Endothelial cell of umbilical vein (primary cell): ENCODE results near the gene WDFY3. TPM values are rescaled to one million over a fixed set of nuclear protein-coding genes. Genes with fewer than 3 reads are reported as not detected.

Experiments used
- BruUV-seq: library from RNA; stranded (reverse); fragments of 400-500 nt; replicated peaks from 2 replicates; lab custom pipeline; 2021; lab: Mats Ljungman, UMichigan
- CTCF ChIA-PET: fragments of 300-600, 350-600 bp; sonication (Branson Sonifier 250); formaldehyde crosslinking; loops from one replicate; lab custom pipeline; 2021; ENCODE audit warnings: antibody characterized with exemption, inconsistent platforms; lab: Charles Lee
- POLR2A ChIA-PET: fragments of 300-600, 350-600 bp; sonication (Branson Sonifier 250); formaldehyde crosslinking; loops from one replicate; lab custom pipeline; 2021; ENCODE audit warnings: antibody characterized with exemption, inconsistent platforms; lab: Charles Lee
- DNase-seq: peaks from one replicate; pipeline ENCODE4 v3.0.0-alpha.2; 2011; ENCODE audit warnings: low read depth, low spot score
- FAIRE-seq: peaks from 2 replicates; lab custom pipeline; 2011; peaks lifted over from hg19 to GRCh38; lab: Jason Lieb, UNC
- H2AFZ ChIP-seq: 2 replicates; pipeline ENCODE4 v1.6.0; 2012; ENCODE audit warnings: low read depth, low read length, control low read depth, inconsistent platforms
- H3K27ac ChIP-seq: 2 replicates; pipeline ENCODE4 v1.5.1; 2011; ENCODE audit warnings: low read depth, mild to moderate bottlenecking, control low read depth, low read length, moderate library complexity; ENCODE audit not compliant: insufficient read depth
- H3K27me3 ChIP-seq, 2 experiments: 2 replicates each; pipeline versions ENCODE4 v1.6.0 to v1.6.1; 2011; ENCODE audit warnings: low read length in 2 of 2, mixed read lengths in 1 of 2; ENCODE audit not compliant: control insufficient read depth in 2 of 2, insufficient read depth in 2 of 2
- H3K36me3 ChIP-seq, 2 experiments: 2 replicates in 1 of 2; 3 replicates in 1 of 2; pipeline ENCODE4 v1.5.1; 2011; ENCODE audit warnings: low read length in 2 of 2, mild to moderate bottlenecking in 1 of 2, moderate library complexity in 1 of 2; ENCODE audit not compliant: control insufficient read depth in 2 of 2, insufficient read depth in 2 of 2; ENCODE audit errors: extremely low read depth in 1 of 2
- H3K4me1 ChIP-seq: 3 replicates; pipeline ENCODE4 v1.5.1; 2011; ENCODE audit warnings: mild to moderate bottlenecking, low read length; ENCODE audit not compliant: control insufficient read depth, insufficient read depth; ENCODE audit errors: extremely low read depth
- H3K4me2 ChIP-seq: 2 replicates; pipeline ENCODE4 v1.6.1; 2011; ENCODE audit warnings: low read length, control low read depth, mixed read lengths; ENCODE audit not compliant: insufficient read depth
- H3K4me3 ChIP-seq, 3 experiments: fragments of 200-600 bp in 1 of 3; sonication (generic), shearing (Covaris generic) in 1 of 3; replicated peaks in 1 of 3; 2 replicates each; pipeline ENCODE4 v1.5.1; 2011 to 2016; ENCODE audit warnings: control low read depth in 3 of 3, low read length in 3 of 3, mild to moderate bottlenecking in 2 of 3, inconsistent platforms in 1 of 3, low read depth in 1 of 3, moderate library complexity in 1 of 3; ENCODE audit not compliant: insufficient read depth in 1 of 3
- H3K79me2 ChIP-seq: 2 replicates; pipeline ENCODE4 v1.6.0; 2012; ENCODE audit warnings: low read length, inconsistent platforms; ENCODE audit not compliant: control insufficient read depth, insufficient read depth
- H3K9ac ChIP-seq: replicated peaks from 2 replicates; pipeline ENCODE3; 2011; ENCODE audit warnings: low read length, control low read depth; ENCODE audit not compliant: insufficient read depth; ENCODE audit errors: extremely low read depth
- H3K9me1 ChIP-seq: replicated peaks from 3 replicates; pipeline ENCODE4 v1.6.0; 2011; ENCODE audit warnings: mild to moderate bottlenecking, low read length; ENCODE audit not compliant: control insufficient read depth, insufficient read depth; ENCODE audit errors: extremely low read depth
- H3K9me3 ChIP-seq: replicated peaks from 2 replicates; pipeline ENCODE4 v1.5.1; 2012; ENCODE audit warnings: low read length, inconsistent platforms; ENCODE audit not compliant: control insufficient read depth, insufficient read depth
- H4K20me1 ChIP-seq: replicated peaks from 2 replicates; pipeline ENCODE3; 2011; ENCODE audit warnings: mild to moderate bottlenecking, low read length; ENCODE audit not compliant: control insufficient read depth, insufficient read depth; ENCODE audit errors: extremely low read depth
- CTCF ChIP-seq, 2 donors: IDR thresholded peaks; 1 replicate in 1 of 2; 2 replicates in 1 of 2; pipeline ENCODE4 v1.5.1; 2011; ENCODE audit warnings: low read length in 2 of 2, mild to moderate bottlenecking in 2 of 2, moderate library complexity in 2 of 2, control low read depth in 1 of 2, inconsistent platforms in 1 of 2, low read depth in 1 of 2; ENCODE audit not compliant: insufficient read depth in 1 of 2; ENCODE audit errors: extremely low read depth in 1 of 2
- EZH2 ChIP-seq: IDR thresholded peaks from 2 replicates; pipeline ENCODE4 v1.6.1; 2012; ENCODE audit warnings: borderline replicate concordance, low read depth, mild to moderate bottlenecking, moderate library complexity, low read length, inconsistent platforms; ENCODE audit not compliant: severe bottlenecking
- FOS ChIP-seq: IDR thresholded peaks from 2 replicates; pipeline ENCODE4 v1.6.1; 2011; ENCODE audit warnings: mild to moderate bottlenecking, low read length, moderate library complexity, borderline replicate concordance; ENCODE audit not compliant: insufficient read depth
- GATA2 ChIP-seq: IDR thresholded peaks from 2 replicates; pipeline ENCODE4 v1.7.0; 2011; ENCODE audit warnings: low read depth, mild to moderate bottlenecking, moderate library complexity, mixed read lengths, low read length; ENCODE audit not compliant: insufficient read length, insufficient read depth
- JUN ChIP-seq: IDR thresholded peaks from 2 replicates; pipeline ENCODE4 v1.6.1; 2011; ENCODE audit warnings: borderline replicate concordance, low read depth; ENCODE audit not compliant: insufficient read length, insufficient read depth
- MYC ChIP-seq: IDR thresholded peaks from one replicate; pipeline ENCODE4 v1.6.1; 2011; ENCODE audit warnings: mild to moderate bottlenecking, low read depth, low read length
- POLR2A ChIP-seq: IDR thresholded peaks from 2 replicates; pipeline ENCODE4 v1.6.1; 2012; ENCODE audit warnings: low read depth, mild to moderate bottlenecking, control low read depth, low read length
- POLR2AphosphoS5 ChIP-seq: IDR thresholded peaks from 2 replicates; pipeline ENCODE4 v1.6.1; 2012; ENCODE audit warnings: low read depth, mild to moderate bottlenecking, control low read depth, low read length, moderate library complexity; ENCODE audit not compliant: insufficient read depth
- dilution Hi-C: fragments of 300-500 bp; cut with MboI; formaldehyde crosslinking; loops from one replicate; pipeline ENCODE4 v1.15.0; 2019; ENCODE audit warnings: low sequenced_read_pairs; ENCODE audit not compliant: extremely low pct_ligation_motif_present
- intact Hi-C: fragments of 100-400 bp; cut with micrococcal nuclease; formaldehyde crosslinking; loops from one replicate; pipeline ENCODE4 v1.10.0; 2022
- polyA plus RNA-seq, 4 experiments: library from polyadenylated mRNA; depleted of rRNA in 3 of 4; stranded (reverse) in 3 of 4; unstranded in 1 of 4; fragments of >200 nt; gene quantifications; 2 replicates each; pipeline versions ENCODE4 v1.2.1 to v1.2.3, GENCODE V29; 2011 to 2012; ENCODE audit warnings: missing spikeins in 1 of 4
- total RNA-seq: library from RNA; stranded (reverse); gene quantifications from 2 replicates; pipeline ENCODE4 v1.2.3, GENCODE V29; 2021
- TF ChIP-seq, protein P1 (sequence below): IDR thresholded peaks from 2 replicates; pipeline ENCODE4 v1.6.1; 2011; ENCODE audit not compliant: insufficient read depth, insufficient read length

Gene WDFY3
- total and polyA plus RNA-seq, 2 donors (not counting 3 experiments of a cell fraction or from before 2014, with no cell fraction given): 37.0 to 113 TPM

GRCh38 chr4:84786478-84786877 lies 180.0 kb downstream of the WDFY3 start:
- POLR2A ChIA-PET: no interaction called here

More at GRCh38 chr4:84786478-84786877, 180.0 kb downstream of the WDFY3 start:
- Histone ChIP-seq H3K4me1 (peaks cover 7% of the 10 kb centered on the region), H3K79me2 (no peaks in the 10 kb centered on the region), H4K20me1 (no peaks in the 10 kb centered on the region), H3K4me3 (no peak overlapping the region), H3K27me3 (no peaks in the 10 kb centered on the region), H3K9me3 (no peaks in the 10 kb centered on the region), H3K36me3 (peaks cover 22 to 42% of the 10 kb centered on the region in 2 experiments), H3K9me1 (no peaks in the 10 kb centered on the region), H2AFZ (no peak overlapping the region), H3K27ac (no peak overlapping the region), H3K9ac (no peak overlapping the region), H3K4me2 (no peak overlapping the region)
- FAIRE-seq: no peak
- intact Hi-C loops (no loop called here), dilution Hi-C loops (no loop called here)
- TF ChIP-seq EZH2: no peak
- no peak for TF ChIP-seq MYC
- TF ChIP-seq GATA2: no peak
- no peak for TF ChIP-seq JUN
- no peak for TF ChIP-seq CTCF (IDR thresholded peaks at IDR 0.05; ENCODE audit: extremely low read depth in 1 of 2, insufficient read depth in 1 of 2, low read depth in 1 of 2, low read length in 2 of 2)
- TF ChIP-seq POLR2A: no peak
- no peak for TF ChIP-seq POLR2AphosphoS5
- TF ChIP-seq, protein P1, sequence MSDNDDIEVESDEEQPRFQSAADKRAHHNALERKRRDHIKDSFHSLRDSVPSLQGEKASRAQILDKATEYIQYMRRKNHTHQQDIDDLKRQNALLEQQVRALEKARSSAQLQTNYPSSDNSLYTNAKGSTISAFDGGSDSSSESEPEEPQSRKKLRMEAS: no peak
- no peak for TF ChIP-seq FOS
- no TSS peak for BruUV-seq
- CTCF ChIA-PET: interaction anchor here (1.0 kb wide), 1 partner anchor 44 kb away, joined by 3 read pairs; no protein-coding TSS in a partner anchor
- DNase-seq: no peak
